Activated naive CD4-positive, alpha-beta T cell (primary cell): ENCODE measurements around the gene CRCP.
"Not testable (repeated sequence)": the region's sequence is repeated elsewhere in the genome, so short reads cannot be mapped to it uniquely, and the experiment has no call there.

ENCODE experiments used
- DNase-seq, 4 experiments: peaks; one replicate each; lab custom pipeline; 2025; lab: John Stamatoyannopoulos, UW

The CRCP gene

GRCh38 chr7:66108410-66108809 lies 6.2 kb upstream of the CRCP start:
- DNase-seq: not testable (repeated sequence)

- no peak for DNase-seq
Observed at GRCh38 chr7:66110856-66111255, 3.8 kb upstream of the CRCP start.

GRCh38 chr7:66116680-66117420 lies 2.2 kb downstream of the CRCP start:
- not testable (repeated sequence) for DNase-seq

GRCh38 chr7:66118603-66119002 lies 4.0 kb downstream of the CRCP start:
- DNase-seq: no peak

DNA sequence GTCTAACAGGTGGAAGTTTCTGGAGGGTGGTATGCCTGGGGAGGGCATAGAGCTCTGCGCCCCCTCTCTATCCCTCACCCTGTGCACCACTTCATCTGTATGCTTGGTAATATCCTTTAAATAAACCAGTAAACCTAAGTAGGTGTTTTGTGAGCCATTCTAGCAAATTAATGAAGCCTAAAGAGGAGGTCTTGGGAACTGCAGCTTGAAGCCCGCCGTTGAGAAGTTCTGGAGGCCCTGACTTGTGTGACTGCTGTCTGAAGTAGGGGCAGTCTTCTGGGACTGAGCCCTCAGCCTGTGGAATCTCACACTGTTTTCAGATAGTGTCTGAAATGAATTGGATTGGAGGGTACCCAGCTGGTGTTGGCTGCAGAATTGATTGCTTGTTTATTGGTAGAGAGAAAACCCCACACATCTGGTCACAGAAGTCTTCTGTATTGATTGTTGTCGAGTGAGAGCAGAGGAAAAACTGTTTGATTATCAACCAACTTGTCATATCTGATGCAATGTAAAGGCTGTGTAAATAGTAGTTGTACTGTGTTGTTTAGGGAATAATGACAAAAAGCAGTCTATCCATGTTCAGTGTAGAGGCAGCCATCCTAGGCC lies 4.7 kb downstream of the CRCP start:
- no peak for DNase-seq

DNA sequence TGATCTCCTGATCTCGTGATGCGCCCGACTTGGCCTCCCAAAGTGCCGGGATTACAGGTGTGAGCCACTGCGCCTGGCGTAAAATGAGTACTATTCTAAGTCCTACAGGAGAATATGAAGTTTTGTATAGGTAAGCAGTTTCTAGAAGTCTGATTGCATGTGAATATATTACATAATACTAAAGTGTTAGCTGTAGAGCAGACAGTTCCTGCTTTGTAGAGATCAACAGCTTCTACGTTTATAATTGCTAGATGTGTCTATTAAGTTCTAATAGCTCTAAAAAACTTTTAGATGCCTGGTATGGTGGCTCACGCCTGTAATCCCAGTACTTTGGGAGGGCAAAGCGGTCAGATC lies 8.5 kb downstream of the CRCP start:
- no peak for DNase-seq

GRCh38 chr7:66124569-66124861 lies 9.9 kb downstream of the CRCP start:
- DNase-seq: not testable (repeated sequence)

- no peak for DNase-seq
Observed at GRCh38 chr7:66125052-66125694, 10.5 kb downstream of the CRCP start.

- DNase-seq: not testable (repeated sequence)
Observed at GRCh38 chr7:66125781-66126352, 11.2 kb downstream of the CRCP start.

- DNase-seq: not testable (repeated sequence)
Observed at GRCh38 chr7:66127172-66127571, 12.5 kb downstream of the CRCP start.

GRCh38 chr7:66138994-66139752 lies 24.5 kb downstream of the CRCP start:
- DNase-seq: no peak

DNA sequence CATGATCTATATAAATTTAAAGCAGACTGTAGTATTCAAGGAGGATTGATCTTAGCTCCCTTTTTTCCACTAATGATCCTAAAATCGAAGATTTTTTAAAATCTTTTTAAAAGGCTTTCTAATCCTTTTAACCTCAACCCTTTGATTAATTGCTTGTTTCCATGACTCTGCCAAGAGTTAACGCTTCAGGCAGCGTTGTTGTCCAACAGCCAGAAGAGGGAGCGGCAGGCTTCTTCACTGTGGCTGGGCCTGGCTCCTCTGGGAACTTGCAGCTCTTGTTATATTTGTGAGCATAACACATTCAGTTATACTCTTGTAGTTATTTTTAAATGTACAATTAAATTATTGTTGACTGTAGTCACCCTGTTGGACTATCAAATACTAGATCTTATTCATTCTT lies 26.3 kb downstream of the CRCP start:
- no peak for DNase-seq

DNA sequence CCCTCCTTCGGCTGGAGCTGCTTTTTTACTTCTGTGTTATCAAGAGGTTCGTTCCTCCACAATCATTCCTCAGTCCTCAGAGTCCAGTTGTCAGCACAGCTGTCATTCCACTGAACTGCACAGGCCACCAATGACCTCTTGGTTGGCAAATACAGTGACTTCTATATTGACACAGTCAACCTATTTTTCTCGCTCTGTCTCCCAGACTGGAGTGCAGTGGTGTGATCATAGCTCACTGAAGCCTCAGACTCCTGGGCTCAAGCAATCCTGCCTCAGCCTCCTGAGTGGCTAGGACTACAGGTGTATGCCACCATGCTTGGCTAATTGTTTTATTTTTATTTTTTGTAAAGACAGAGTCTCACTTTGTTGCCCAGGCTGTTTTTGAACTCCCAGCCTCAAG lies 27.7 kb downstream of the CRCP start:
- DNase-seq: no peak

- DNase-seq: no peak
Observed at GRCh38 chr7:66142996-66143395, 28.3 kb downstream of the CRCP start.

DNA sequence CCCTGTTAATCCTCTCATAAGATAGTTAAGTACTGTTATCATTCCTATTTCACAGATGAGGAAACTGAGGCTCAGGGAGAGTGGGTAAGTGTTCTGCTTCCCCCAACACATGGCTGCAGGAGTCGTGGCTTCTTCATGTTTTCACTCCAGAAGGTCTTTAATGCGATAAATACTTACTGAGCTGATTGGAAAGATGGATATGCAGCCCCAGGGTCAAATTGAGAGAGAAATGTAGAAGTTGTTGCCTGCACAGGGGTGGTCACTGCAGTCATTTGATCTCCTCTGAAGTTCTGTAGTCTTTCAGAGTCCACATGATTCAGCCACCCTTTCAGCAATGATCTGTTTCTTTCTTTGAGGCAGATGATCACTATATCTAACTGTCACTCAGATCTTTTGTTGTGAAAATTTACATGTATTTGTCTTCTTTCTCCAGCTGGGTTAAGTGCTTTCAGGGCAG lies 29.3 kb downstream of the CRCP start:
- DNase-seq: no peak

- no peak for DNase-seq
Observed at GRCh38 chr7:66145400-66146104, 30.9 kb downstream of the CRCP start.

GRCh38 chr7:66146701-66147100 lies 32.1 kb downstream of the CRCP start:
- DNase-seq: no peak

DNA sequence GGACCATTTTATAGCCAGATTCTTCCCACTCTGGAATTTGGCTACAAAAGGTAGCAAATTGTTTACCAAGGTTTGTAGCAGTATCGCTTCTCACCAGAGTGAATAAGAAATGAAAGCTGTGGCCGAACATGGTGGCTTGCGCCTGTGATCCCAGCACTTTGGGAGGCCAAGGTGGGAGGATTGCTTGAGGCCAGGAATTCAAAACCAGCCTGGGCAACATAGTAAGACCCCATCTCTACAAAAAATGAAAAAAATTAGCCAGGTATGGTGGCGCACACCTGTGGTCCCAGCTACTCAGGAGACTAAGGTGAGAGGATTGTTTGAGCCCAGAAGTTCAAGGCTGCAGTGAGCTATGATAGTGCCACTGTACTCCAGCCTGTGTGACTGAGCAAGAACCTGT lies 33.0 kb downstream of the CRCP start:
- DNase-seq: not testable (repeated sequence)

GRCh38 chr7:66150471-66150870 lies 35.8 kb downstream of the CRCP start:
- DNase-seq: no peak

DNA sequence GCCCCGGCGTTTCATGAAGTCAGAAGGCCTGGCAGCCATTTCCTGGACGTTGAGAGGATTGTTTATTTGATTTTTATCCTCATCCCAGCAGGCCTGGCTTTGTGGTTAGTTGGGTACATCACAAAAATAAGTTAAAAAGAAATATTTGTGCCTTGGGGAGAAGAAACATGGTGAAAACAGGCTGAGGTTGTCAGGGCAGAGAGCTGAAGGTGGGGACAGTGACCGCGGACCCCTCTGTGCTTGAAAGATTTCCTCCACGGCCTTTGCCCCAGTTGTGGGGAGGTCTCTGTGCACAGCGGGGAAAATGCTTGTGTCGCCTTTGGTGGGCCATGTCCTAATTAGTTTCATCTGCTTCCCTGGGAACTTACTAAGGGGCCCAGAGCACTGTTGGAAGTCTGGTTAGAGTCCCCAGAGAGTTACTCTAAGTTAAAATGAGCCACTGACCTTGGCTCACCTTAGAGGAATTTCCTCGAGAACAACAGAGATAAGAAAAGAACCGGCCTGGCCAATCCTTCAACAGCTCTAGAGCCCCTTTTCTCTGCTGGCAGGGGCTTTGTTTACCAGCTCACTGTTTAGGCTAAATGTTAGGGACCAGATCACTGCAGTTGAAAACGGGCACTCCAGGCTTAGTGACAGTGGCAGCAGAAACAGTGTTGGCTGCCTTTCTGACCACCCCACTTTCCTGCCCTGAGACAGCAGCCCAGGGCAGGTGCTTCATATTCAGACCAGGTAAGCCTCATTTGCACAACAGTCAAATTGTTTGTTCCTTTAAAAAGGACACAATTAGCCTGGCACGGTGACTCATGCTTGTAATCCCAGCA lies 37.9 kb downstream of the CRCP start:
- DNase-seq: no peak

GRCh38 chr7:66153691-66154090 lies 39.0 kb downstream of the CRCP start:
- DNase-seq: no peak
